Measurements from ENCODE around the gene PBRM1.

- TF ChIP-seq CTCF (IDR thresholded peaks at IDR 0.05) (no peak), EP300 (IDR thresholded peaks at IDR 0.05; ENCODE audit: low read depth) (no peak)
Measured at GRCh38 chr3:52517796-52518722, 167.7 kb downstream of the PBRM1 start.
